LNCAP (cell line): ENCODE measurements around the gene RPH3AL.

Source experiments
- TF ChIP-seq, protein P1 (sequence below): fragments of 450-650 bp; IDR thresholded peaks from 2 replicates; pipeline ENCODE4 v1.5.1; 2017; ENCODE audit warnings: mild to moderate bottlenecking

The RPH3AL gene

GRCh38 chr17:179781-180380, 172.7 kb downstream of the RPH3AL start:
- TF ChIP-seq, protein P1, sequence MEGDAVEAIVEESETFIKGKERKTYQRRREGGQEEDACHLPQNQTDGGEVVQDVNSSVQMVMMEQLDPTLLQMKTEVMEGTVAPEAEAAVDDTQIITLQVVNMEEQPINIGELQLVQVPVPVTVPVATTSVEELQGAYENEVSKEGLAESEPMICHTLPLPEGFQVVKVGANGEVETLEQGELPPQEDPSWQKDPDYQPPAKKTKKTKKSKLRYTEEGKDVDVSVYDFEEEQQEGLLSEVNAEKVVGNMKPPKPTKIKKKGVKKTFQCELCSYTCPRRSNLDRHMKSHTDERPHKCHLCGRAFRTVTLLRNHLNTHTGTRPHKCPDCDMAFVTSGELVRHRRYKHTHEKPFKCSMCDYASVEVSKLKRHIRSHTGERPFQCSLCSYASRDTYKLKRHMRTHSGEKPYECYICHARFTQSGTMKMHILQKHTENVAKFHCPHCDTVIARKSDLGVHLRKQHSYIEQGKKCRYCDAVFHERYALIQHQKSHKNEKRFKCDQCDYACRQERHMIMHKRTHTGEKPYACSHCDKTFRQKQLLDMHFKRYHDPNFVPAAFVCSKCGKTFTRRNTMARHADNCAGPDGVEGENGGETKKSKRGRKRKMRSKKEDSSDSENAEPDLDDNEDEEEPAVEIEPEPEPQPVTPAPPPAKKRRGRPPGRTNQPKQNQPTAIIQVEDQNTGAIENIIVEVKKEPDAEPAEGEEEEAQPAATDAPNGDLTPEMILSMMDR, result no peak

DNA sequence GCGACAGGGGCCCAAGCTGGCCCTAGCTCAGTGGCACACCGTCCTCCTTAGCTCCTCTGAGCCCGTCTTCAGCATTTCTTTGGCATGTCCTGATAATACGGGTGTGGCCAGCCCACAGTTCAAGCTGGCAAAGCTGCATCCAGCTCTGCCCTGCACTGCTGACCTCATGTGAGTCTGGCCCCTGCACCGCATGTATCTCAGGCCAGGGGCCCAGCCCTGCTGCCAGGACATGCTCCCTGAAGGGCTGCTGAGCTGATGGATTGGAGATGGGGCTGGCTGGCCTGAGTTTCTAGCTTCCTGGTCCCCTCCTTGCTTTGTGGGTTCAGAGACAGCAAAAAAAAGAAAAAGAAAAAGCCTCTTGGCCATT, 173.6 kb downstream of the RPH3AL start:
- TF ChIP-seq, protein P1, result no peak

DNA sequence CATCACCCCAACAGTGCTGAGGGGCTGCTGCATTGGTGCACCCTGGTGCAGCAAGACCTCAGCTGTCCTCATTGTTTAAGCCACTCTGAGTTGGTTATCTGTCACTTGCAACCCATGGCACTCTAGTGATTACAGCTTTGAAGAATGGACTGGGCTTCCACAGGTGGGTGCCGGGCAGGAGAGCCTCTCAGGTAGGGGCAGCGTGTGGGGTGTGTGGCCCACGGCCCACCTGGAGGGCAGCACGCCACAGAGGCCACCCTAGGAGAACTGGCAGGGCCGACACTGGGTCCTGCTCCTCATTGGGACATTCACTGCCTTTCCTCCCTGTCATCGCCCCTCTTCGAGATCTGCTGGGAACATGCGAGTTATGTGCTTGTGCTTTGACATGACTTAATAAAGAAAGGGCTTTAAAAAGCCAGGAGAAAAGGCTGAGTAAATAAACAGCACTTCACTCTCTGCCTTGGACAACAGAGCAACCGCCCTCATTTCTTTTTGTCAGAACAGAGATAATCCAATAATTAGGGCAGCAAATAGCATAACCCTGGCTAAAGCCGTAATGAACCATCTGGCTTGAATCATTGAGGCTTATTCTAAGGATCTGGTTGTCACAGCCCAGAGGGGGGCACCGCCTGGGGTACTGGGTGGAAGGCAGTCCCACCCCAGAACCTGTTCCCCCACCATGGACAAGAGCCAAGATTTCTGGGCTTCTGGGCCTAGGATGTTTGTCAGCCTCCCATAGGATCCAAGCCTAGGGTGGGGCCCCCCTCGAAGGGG, 174.1 kb downstream of the RPH3AL start:
- TF ChIP-seq, protein P1, result no peak

DNA sequence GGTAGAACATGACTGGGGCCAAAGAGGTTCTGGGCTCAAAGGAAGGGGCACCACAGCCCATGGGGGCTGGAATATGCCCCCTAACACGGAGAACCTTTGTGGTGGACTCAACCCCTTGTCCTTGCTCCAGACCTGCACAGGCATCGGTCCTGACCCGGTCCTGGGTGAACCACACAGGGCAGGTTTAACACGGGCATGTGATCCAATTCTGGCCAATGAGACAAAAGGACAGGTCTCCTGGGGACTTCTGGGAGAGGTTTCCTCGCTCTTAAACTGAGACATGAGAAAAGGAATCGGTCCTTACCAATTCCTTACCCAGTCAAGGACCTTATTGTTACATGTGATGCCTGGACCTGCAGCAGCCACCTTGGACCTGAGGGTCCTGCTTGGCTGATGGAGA, 174.8 kb downstream of the RPH3AL start:
- TF ChIP-seq, protein P1, result no peak

GRCh38 chr17:177155-177554, 175.5 kb downstream of the RPH3AL start:
- TF ChIP-seq, protein P1, result no peak

GRCh38 chr17:173166-173911, 179.3 kb downstream of the RPH3AL start:
- TF ChIP-seq, protein P1, result no peak

- TF ChIP-seq, protein P1, result no peak
Measured at GRCh38 chr17:172401-172800, 180.2 kb downstream of the RPH3AL start.
